ENCODE results near the gene SLC27A6.
A peak's percentile ranks its signal among the peaks of the same experiment; 100 is the strongest.
"Not testable (repeated sequence)": the region's sequence is repeated elsewhere in the genome, so short reads cannot be mapped to it uniquely, and the experiment has no call there.

SLC27A6 gene, protein sequence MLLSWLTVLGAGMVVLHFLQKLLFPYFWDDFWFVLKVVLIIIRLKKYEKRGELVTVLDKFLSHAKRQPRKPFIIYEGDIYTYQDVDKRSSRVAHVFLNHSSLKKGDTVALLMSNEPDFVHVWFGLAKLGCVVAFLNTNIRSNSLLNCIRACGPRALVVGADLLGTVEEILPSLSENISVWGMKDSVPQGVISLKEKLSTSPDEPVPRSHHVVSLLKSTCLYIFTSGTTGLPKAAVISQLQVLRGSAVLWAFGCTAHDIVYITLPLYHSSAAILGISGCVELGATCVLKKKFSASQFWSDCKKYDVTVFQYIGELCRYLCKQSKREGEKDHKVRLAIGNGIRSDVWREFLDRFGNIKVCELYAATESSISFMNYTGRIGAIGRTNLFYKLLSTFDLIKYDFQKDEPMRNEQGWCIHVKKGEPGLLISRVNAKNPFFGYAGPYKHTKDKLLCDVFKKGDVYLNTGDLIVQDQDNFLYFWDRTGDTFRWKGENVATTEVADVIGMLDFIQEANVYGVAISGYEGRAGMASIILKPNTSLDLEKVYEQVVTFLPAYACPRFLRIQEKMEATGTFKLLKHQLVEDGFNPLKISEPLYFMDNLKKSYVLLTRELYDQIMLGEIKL

DNA sequence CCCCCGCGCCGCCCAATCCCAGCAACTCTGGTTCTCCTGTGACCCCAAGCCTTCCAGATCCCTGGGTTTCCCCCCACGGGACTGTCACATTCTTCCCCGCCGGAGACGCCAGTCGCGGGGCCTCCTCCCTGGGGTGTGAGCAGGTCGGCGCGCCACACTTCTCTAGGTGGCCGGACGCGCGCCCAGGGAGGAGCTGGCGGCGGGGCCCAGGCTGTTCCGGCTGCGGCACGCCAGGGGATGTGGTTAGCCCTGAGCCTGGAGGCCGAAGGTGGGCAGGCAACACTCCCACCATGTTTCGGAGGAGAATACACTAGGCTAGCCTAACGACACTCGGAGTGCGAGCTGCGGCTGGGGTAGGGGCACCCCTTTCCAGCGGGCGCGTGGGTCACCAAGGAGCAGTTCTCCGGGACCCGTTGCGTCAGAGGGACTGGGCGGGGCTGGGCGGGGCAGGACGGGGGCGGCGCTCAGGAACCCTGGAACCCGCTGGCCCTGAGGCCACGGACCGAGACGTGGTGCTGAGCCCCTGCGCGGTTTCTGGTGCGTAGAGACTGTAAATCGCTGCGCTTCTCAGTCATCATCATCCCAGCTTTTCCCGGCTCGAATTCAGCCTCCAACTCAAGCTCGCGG, at the start of gene SLC27A6:
TSS of gene SLC27A6 (plus strand) at position 478 of the 627 bp plus-strand sequence. CDS start 650 bp downstream, outside the sequence.
- DNase-seq: peak in 3 of 14 donors; percentile 7 to 16 (median 7)

- no peak for DNase-seq
These were observed 45.7 kb upstream of the SLC27A6 start for GRCh38 chr5:128919542-128919941.

DNA sequence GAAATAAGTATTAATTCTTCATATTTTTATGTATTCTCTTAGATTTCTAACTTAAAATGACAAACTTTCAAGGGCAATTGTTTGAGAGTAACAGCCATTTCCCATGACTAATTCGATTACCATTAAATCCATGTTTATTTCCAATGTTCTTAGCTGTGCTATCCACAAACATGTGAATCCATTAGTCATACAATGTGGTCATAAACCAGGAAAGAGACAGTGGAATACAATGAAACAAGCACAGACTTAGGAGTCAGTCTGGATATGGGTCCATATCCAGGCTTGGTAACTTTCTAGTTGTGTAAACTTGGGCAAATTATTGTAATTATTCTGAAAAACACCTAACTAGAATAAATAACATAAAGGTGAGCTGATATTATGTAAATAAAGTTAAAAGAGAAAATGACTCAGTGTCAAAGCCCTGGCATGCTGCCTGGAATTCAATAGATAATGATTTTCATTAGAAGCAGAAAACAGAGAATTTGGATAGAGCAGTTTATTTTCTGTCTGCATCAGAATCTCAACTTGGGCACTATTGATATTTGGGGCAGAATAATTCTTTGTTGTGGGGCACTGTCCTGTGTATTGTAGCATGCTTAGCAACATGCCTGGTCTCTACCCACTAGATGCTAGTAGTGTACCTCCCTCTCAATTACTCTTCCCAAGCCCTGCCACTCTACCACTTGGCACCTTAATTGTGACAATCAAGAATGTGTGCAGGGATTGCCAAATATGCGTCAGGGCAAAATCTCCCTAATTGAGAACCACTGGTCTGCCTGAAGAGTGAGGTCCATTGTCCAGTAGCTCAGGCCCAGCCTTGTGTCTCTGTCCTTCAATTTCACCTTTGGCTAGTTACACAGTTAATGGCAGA, 44.7 kb upstream of the SLC27A6 start:
- DNase-seq: no peak

DNA sequence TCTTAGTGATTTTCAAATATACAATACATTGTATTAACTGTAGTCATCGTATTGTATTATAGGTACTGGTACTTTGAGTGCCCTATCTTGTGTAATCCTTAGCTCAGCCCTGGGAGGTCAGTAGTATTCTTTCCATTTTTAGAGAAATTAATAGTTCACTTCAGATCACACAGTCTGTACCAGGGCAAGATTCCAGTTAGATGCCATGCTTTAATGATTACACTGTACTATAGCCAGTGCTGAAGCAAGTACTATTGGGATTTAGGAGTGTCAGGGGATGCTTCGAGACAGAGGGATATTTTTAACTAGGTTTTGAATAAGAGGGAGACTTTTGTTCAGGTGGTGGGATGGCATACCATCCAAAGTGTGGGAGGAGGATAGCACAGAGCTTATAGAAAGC, 41.0 kb upstream of the SLC27A6 start:
- no peak for DNase-seq

- DNase-seq: no peak
These were observed 39.3 kb upstream of the SLC27A6 start for GRCh38 chr5:128925973-128926372.

DNA sequence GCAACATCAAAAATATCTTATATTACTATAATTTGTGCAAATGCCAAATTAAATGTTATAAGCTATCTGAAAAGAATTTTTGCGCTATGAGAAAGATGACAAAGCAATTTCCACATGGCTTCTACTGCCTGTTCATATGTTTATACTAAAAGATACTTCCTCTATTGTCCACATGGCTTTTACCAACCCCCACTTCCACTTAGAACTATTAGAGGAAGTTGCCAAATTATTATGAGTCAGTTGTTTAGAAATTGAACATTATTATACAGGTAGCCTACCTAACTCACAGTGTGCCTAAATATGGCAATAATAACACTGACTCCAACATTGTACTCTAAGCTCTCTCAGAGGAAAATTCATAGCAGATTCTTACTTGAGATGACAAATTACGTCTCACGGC, 37.6 kb upstream of the SLC27A6 start:
- no peak for DNase-seq

DNA sequence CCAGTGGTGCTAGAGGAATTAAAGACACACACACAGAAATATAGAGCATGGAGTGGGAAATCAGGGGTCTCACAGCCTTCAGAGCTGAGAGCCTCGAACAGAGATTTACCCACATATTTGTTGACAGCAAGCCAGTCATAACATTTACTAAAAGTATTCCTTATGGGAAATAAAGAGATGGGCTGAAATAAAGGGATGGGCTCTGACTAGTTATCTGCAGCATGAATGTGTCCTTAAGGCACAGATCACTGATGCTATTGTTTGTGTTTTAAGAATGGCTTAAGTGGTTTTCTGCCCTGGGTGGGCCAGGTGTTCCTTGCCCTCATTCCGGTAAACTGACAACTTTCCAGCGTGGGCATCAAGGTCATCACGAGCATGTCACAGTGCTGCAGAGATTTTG, 33.1 kb upstream of the SLC27A6 start:
- not testable (repeated sequence) for DNase-seq

GRCh38 chr5:128943100-128943499, 22.2 kb upstream of the SLC27A6 start:
- not testable (repeated sequence) for DNase-seq

- no peak for DNase-seq
These were observed 15.3 kb upstream of the SLC27A6 start for GRCh38 chr5:128949847-128950546.

DNA sequence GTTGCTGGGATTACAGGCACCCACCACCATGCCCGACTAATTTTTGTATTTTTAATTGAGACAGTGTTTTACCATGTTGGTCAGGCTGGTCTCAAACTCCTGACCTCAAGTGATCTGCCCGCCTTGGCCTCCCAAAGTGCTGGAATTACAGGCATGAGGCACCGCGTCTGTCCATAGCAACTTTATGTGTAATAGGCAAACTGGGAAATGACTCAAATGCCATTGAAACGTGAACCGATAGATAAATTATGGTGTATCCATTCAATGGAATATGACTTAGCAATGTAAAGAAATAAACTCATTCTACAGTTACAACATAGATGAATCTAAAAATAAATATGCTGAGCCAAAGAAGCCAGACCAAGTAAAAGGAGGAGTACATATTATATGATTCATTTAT, 14.0 kb upstream of the SLC27A6 start:
- DNase-seq: not testable (repeated sequence)

DNA sequence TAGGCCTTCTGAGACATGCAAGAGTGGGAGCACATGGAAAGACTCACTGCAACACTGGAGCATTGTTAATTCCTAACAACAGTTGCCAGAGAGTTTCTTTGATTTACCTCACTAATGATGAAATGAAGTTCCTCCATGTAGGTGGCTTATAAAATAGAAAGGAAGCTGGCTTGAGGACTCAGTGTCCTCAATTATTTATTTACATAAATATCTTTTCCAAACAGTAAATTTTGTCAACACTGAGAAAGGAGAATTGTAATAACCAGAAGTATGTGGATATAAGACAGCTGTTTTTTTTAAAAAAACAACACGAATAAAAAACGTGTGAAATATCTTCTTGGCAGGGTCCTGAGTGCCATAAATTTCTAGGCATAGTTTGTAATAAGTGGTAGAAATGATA, 9.1 kb upstream of the SLC27A6 start:
- no peak for DNase-seq

DNA sequence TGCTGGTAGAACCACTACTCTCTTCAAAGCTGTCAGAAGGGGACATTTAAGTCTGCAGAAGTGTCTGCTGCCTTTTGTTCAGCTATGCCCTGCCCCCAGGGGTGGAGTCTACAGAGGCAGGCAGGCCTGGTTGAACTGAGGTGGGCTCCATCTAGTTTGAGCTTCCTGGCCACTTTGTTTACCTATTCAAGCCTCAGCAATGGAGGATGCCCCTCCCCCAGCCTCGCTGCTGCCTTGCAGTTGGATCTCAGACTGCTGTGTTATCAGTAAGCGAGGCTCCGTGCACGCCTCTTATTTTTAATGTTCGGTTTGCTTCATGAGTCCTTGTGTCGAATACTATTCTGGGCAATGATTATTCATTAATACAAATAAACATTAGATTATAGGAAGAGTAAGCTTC, 3.1 kb upstream of the SLC27A6 start:
- no peak for DNase-seq

DNA sequence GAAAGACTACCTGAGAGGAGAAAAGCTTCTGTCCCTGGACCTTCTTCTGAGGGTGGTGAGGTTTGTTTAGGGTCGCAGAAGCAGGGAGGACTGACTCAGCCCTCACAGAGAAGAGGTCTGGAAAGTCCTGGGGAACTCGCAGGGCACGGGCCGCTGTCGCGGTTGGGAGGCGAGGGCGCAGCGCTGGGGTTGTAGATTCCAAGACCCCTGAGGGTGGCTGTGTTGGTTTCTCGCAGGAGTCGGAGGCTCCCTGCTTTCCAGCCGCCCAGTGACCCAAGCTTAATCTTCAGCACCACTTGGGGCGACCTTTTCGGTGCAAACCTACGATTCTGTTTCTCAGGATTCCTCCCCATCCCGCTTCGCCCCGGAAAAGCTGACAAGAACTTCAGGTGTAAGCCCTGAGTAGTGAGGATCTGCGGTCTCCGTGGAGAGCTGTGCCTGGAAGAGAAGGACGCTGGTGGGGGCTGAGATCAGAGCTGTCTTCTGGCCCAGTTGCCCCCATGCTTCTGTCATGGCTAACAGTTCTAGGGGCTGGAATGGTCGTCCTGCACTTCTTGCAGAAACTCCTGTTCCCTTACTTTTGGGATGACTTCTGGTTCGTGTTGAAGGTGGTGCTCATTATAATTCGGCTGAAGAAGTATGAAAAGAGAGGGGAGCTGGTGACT, 482 bp downstream of the SLC27A6 start:
- no peak for DNase-seq

DNA sequence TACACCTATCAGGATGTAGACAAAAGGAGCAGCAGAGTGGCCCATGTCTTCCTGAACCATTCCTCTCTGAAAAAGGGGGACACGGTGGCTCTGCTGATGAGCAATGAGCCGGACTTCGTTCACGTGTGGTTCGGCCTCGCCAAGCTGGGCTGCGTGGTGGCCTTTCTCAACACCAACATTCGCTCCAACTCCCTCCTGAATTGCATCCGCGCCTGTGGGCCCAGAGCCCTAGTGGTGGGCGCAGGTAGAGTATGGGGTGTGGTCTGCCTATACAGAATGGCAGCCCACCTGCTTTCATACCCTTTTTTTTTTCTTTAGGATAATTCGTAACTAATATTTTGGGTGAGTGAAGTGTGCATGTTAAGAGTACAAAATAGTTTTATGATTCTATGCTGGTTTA, 1.1 kb downstream of the SLC27A6 start:
- DNase-seq: no peak

DNA sequence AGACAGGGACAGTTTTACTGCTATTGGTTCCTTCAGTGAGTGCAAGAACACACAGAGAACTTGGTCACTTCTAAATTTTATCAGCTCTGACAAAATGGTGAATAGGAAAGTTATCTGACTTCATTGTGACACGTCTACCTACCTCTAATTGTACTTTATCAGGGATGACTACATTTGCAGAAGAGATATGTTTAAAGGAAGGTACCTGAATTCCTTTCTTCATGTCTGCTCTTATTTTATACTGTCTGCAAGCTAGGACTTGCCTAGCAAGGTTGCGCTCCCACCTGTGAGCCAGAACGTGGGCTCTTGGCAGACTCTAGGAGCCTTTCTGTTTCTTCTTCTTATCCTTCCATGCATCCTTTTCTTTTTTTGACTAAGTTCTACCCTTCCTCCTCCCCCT, 1.6 kb downstream of the SLC27A6 start:
- DNase-seq: no peak

- DNase-seq: no peak
These were observed 8.0 kb downstream of the SLC27A6 start for GRCh38 chr5:128973244-128973643.

- DNase-seq: no peak
These were observed 9.3 kb downstream of the SLC27A6 start for GRCh38 chr5:128974567-128974966.

DNA sequence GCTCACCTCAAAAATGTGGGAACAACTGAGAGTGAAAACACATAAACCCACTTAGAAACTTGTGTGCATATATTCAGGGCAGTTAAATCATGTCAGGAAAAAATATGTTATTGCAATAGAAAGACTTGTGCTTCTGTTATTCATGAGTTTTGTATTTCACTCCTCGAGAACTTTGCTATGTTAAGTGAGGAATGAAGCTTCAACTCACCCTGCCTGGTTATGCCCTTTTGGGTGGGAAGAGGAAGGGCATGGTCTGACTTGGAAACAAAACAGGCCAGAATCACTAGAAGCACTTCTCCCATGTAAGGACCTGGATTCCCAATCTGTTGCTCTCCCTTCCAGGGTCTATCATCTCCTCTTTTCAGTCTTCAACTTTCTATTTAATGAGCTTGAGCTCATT, 14.5 kb downstream of the SLC27A6 start:
- no peak for DNase-seq

- no peak for DNase-seq
These were observed 15.6 kb downstream of the SLC27A6 start for GRCh38 chr5:128980917-128981316.

GRCh38 chr5:128984480-128984879, 19.2 kb downstream of the SLC27A6 start:
- no peak for DNase-seq

GRCh38 chr5:128988476-128988875, 23.2 kb downstream of the SLC27A6 start:
- no peak for DNase-seq
